WTC11 (cell line): ENCODE results near the gene DRD5.

ENCODE experiments used
- CTCF ChIP-seq: fragments of 200-600 bp; IDR thresholded peaks from 2 replicates; pipeline ENCODE4 v1.8.0; 2022; ENCODE audit warnings: antibody characterized with exemption
- E2F1 ChIP-seq: sonication (generic); formaldehyde crosslinking; IDR thresholded peaks from 2 replicates; pipeline ENCODE4 v1.8.0; 2022; ENCODE audit warnings: mild to moderate bottlenecking, missing genetic modification reagents
- JUN ChIP-seq: sonication (generic); formaldehyde crosslinking; IDR thresholded peaks from 2 replicates; pipeline ENCODE4 v1.8.0; 2023; ENCODE audit warnings: mild to moderate bottlenecking, missing genetic modification reagents
- NFYB ChIP-seq: sonication (generic); formaldehyde crosslinking; conservative IDR thresholded peaks from 2 replicates; pipeline ENCODE4 v1.8.0; 2022; ENCODE audit warnings: low read depth, missing genetic modification reagents
- PRRX2 ChIP-seq: fragments of 250-450 bp; sonication (Bioruptor Pico); IDR thresholded peaks from 2 replicates; pipeline ENCODE4 v1.8.0; 2021; ENCODE audit warnings: mild to moderate bottlenecking
- TF ChIP-seq, protein P1 (sequence below): sonication (generic); formaldehyde crosslinking; IDR thresholded peaks from 2 replicates; pipeline ENCODE4 v1.8.1; 2022; ENCODE audit warnings: low read depth, missing genetic modification reagents, borderline replicate concordance

GRCh38 chr4:9735515-9735914 lies 45.9 kb upstream of the DRD5 start:
- TF ChIP-seq, protein P1, sequence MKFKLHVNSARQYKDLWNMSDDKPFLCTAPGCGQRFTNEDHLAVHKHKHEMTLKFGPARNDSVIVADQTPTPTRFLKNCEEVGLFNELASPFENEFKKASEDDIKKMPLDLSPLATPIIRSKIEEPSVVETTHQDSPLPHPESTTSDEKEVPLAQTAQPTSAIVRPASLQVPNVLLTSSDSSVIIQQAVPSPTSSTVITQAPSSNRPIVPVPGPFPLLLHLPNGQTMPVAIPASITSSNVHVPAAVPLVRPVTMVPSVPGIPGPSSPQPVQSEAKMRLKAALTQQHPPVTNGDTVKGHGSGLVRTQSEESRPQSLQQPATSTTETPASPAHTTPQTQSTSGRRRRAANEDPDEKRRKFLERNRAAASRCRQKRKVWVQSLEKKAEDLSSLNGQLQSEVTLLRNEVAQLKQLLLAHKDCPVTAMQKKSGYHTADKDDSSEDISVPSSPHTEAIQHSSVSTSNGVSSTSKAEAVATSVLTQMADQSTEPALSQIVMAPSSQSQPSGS (CRISPR knock-in tag) = no peak
- TF ChIP-seq PRRX2 (CRISPR knock-in tag) (no peak), CTCF (no peak), JUN (CRISPR knock-in tag) (no peak), E2F1 (CRISPR knock-in tag) (no peak), NFYB (CRISPR knock-in tag) (no peak)
